ENCODE data around the gene TFEB. TPM values are rescaled to one million over a fixed set of nuclear protein-coding genes. Genes with fewer than 3 reads are reported as not detected.

Gene TFEB
- total RNA-seq, 1 experiment from 2014 or later, result 7.3 TPM

DNA sequence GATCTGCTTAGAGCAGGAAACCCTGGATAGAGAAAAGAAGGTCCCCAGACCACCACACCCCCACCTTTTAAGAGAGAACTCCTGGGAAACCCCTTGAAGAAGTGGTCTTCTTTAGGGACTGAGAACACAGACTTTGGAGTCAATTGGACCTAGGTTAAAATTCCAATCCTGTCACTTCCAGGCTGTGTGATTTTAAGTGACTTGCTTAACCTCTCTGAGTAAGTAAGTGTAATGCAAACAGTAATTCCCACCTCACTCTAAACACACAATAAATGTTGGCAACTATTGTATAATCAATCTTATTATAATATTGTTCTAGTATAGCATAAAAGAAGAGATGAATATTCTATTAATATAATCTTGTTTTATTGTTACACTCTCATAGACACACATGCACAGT, 3.3 kb downstream of the TFEB start:
- Histone ChIP-seq H3K9me3 (ENCODE audit: insufficient read depth, low read depth) (no peaks in the 10 kb centered on the region), H3K27me3 (ENCODE audit: insufficient read depth, low read depth) (no peaks in the 10 kb centered on the region), H2AFZ (no peak overlapping the region), H3K79me2 (ENCODE audit: low read depth) (no peaks in the 10 kb centered on the region), H3K9me2 (ENCODE audit: insufficient read depth) (no peaks in the 10 kb centered on the region), H3K4me3 (no peak overlapping the region), H3K27ac (no peak overlapping the region), H3K4me2 (no peak overlapping the region), H3K36me3 (ENCODE audit: low read depth) (no peaks in the 10 kb centered on the region), H4K20me1 (ENCODE audit: insufficient read depth) (no peaks in the 10 kb centered on the region; the same call in 1 of the 2 replicates), H3F3A (ENCODE audit: insufficient read depth, low read depth) (no peaks in the 10 kb centered on the region; the same call in 1 of the 2 replicates), H3K4me1 (replicated peaks; ENCODE audit: insufficient read depth) (0 out of 2 replicates have a peak, but pooled peaks cover 13% of the 10 kb centered on the region)
- ChIA-PET CTCF (no interaction called here), POLR2A (ENCODE audit: unreplicated experiment) (no interaction called here)
- TF ChIP-seq, protein P1, sequence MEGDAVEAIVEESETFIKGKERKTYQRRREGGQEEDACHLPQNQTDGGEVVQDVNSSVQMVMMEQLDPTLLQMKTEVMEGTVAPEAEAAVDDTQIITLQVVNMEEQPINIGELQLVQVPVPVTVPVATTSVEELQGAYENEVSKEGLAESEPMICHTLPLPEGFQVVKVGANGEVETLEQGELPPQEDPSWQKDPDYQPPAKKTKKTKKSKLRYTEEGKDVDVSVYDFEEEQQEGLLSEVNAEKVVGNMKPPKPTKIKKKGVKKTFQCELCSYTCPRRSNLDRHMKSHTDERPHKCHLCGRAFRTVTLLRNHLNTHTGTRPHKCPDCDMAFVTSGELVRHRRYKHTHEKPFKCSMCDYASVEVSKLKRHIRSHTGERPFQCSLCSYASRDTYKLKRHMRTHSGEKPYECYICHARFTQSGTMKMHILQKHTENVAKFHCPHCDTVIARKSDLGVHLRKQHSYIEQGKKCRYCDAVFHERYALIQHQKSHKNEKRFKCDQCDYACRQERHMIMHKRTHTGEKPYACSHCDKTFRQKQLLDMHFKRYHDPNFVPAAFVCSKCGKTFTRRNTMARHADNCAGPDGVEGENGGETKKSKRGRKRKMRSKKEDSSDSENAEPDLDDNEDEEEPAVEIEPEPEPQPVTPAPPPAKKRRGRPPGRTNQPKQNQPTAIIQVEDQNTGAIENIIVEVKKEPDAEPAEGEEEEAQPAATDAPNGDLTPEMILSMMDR (conservative IDR thresholded peaks at IDR 0.05), result no peak
- no peak for TF ChIP-seq EZH2 (IDR thresholded peaks at IDR 0.05; ENCODE audit: low read depth)
- DNase-seq, result no peak
- BruUV-seq (replicated peaks), result no TSS peak
- intact Hi-C loops (cut with micrococcal nuclease; ENCODE audit: unreplicated experiment), result no loop called here

GRCh38 chr6:41731561-41732086, 3.8 kb downstream of the TFEB start:
- Histone ChIP-seq H3K36me3 (ENCODE audit: low read depth) (no peaks in the 10 kb centered on the region), H3K9me3 (ENCODE audit: insufficient read depth, low read depth) (no peaks in the 10 kb centered on the region), H3K4me2 (no peak overlapping the region), H3K4me3 (no peak overlapping the region), H3F3A (ENCODE audit: insufficient read depth, low read depth) (no peaks in the 10 kb centered on the region; the same call in 1 of the 2 replicates), H4K20me1 (ENCODE audit: insufficient read depth) (no peaks in the 10 kb centered on the region; the same call in 1 of the 2 replicates), H3K9me2 (ENCODE audit: insufficient read depth) (no peaks in the 10 kb centered on the region), H3K79me2 (ENCODE audit: low read depth) (no peaks in the 10 kb centered on the region), H3K4me1 (replicated peaks; ENCODE audit: insufficient read depth) (0 out of 2 replicates have a peak, but pooled peaks cover 13% of the 10 kb centered on the region), H3K27me3 (ENCODE audit: insufficient read depth, low read depth) (no peaks in the 10 kb centered on the region), H2AFZ (no peak overlapping the region), H3K27ac (no peak overlapping the region)
- no TSS peak for BruUV-seq (replicated peaks)
- DNase-seq, result no peak
- intact Hi-C loops (cut with micrococcal nuclease; ENCODE audit: unreplicated experiment), result no loop called here
- ChIA-PET POLR2A (ENCODE audit: unreplicated experiment) (no interaction called here), CTCF (no interaction called here)
- TF ChIP-seq EZH2 (IDR thresholded peaks at IDR 0.05; ENCODE audit: low read depth), result no peak
- TF ChIP-seq, protein P1 (conservative IDR thresholded peaks at IDR 0.05), result no peak

DNA sequence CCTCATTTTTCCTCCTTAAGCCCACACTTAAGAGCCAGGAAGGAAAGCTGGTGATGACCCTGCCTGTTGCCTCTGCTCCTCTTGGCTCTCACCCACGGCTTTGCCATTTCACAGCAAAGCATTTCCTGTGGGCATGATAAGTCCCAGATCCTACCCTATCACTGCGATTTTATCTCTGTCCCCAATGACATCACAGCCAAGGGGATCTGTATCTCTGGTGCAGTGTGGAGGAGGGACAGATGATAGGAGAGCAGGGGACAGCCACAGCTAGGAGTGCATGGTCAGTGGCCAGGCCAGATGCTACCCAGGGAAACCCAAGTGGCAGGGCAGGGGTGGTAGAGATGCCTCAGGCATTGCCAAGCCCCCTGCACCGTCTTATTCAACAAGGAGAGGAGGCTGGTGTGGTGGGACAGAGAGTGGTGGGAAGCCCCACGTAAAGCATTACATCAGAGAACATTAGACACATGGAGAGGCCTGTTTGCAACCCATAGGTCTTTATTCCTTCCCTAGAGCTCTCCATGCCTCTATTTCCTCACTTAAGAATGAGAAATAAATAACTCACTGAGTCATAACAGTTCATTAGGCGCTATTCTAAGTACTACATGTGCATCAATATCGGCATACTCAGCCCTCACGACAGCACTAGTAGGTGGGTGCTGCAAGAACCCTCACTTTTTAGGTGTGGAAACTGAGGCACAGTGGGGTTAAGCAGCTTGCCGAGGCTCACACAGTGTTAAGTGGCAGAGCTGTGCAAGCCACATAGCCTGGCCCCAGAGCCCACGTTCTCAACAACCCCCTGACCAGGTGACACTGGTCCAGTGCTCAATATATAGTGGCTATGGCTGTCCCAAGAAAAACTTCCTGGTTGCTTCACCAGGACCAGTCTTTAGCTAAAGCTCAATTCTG, 4.6 kb downstream of the TFEB start:
- no peak overlapping the region for H3K4me3 ChIP-seq
- TF ChIP-seq, protein P1 (conservative IDR thresholded peaks at IDR 0.05), result no peak
- no peak for TF ChIP-seq EZH2 (IDR thresholded peaks at IDR 0.05; ENCODE audit: low read depth)
- H4K20me1 ChIP-seq (ENCODE audit: insufficient read depth), result no peaks in the 10 kb centered on the region; the same call in 1 of the 2 replicates
- H3K4me2 ChIP-seq, result no peak overlapping the region
- H3K36me3 ChIP-seq (ENCODE audit: low read depth), result no peaks in the 10 kb centered on the region
- no peaks in the 10 kb centered on the region; the same call in 1 of the 2 replicates for H3F3A ChIP-seq (ENCODE audit: insufficient read depth, low read depth)
- H2AFZ ChIP-seq, result no peak overlapping the region
- H3K4me1 ChIP-seq (replicated peaks; ENCODE audit: insufficient read depth), result 0 out of 2 replicates have a peak, but pooled peaks cover 13% of the 10 kb centered on the region
- ChIA-PET POLR2A (ENCODE audit: unreplicated experiment) (no interaction called here), CTCF (no interaction called here)
- no peak for DNase-seq
- no peaks in the 10 kb centered on the region for H3K9me3 ChIP-seq (ENCODE audit: insufficient read depth, low read depth)
- no peak overlapping the region for H3K27ac ChIP-seq
- H3K27me3 ChIP-seq (ENCODE audit: insufficient read depth, low read depth), result no peaks in the 10 kb centered on the region
- H3K9me2 ChIP-seq (ENCODE audit: insufficient read depth), result no peaks in the 10 kb centered on the region
- no peaks in the 10 kb centered on the region for H3K79me2 ChIP-seq (ENCODE audit: low read depth)
- intact Hi-C loops (cut with micrococcal nuclease; ENCODE audit: unreplicated experiment), result no loop called here
- no TSS peak for BruUV-seq (replicated peaks)
